Stimulated activated CD8-positive, alpha-beta memory T cell treated with anti-CD3 and anti-CD28 coated beads, Interleukin-15, amount 100 ng/mL, for 24 hours (primary cell): Measurements from ENCODE around the gene DLG2.
"Not testable (repeated sequence)": the region's sequence is repeated elsewhere in the genome, so short reads cannot be mapped to it uniquely, and the experiment has no call there.

Experiments used
- DNase-seq: peaks from one replicate; pipeline ENCODE4 v3.0.0-alpha.2; 2020; ENCODE audit warnings: low read depth

Gene DLG2

DNA sequence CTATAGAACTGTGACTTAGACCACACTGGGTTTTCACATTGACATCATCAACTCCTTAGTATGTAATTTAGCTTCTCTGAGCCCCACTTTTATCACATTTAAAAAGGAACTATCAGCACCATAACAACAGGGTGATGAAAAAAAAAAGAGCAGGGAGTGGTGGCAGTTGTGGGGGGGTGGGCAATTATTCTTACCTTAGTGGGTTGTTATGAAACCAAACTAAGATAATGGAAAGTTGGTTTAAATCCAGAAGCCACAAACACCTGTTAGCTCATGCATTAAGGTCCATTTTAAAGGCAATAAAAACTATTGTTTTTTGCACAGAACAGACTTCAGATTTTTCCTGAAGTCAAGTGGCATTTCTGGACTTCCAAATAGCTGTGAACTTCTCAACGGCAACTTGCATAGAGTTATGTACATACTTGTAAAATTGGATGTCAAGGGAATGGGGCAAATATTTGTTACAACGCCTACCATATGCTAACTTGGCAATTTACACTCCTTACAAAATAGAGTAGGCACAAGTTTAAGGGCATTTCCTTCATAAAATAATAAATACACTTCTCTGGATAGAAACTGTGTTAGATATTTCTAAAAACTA, 793.6 kb downstream of the DLG2 start:
- no peak for DNase-seq

DNA sequence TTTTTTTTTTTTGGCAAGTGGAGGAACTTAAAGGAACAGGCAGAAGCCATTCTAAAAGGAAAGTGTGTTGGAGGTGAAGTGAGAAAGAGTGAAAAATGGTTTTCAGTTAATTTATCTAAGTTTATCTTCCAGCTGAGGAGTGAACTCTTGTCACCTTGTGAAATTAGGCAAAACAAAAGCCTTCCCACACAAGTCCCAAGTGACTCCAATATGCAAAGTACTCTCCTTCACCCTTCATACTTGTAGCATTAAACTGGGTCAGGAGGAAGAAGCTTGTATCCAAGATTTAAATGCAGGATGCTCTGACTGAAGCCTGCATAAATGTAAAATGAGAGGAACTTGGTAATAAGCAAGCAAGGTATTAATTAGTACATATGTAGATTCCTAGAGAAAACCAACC, 796.8 kb downstream of the DLG2 start:
- no peak for DNase-seq

DNA sequence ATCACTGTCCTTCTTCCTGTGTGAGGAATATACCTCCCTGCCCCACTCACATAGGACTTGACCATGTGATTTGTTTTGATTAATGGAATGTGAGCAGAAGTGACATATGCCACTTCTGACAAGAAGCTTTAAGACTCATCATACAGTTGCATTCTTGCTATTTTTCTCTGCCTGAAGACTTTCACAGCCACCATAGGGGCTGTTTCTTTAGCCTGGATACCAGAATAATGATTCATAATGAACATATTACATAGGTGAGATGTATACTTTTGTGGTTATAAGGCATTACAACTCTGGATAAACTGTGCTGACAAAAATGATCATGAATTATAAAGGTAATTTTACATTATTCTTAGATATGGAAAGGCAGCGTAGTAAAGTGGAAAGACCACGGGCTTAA, 798.0 kb downstream of the DLG2 start:
- DNase-seq: no peak

DNA sequence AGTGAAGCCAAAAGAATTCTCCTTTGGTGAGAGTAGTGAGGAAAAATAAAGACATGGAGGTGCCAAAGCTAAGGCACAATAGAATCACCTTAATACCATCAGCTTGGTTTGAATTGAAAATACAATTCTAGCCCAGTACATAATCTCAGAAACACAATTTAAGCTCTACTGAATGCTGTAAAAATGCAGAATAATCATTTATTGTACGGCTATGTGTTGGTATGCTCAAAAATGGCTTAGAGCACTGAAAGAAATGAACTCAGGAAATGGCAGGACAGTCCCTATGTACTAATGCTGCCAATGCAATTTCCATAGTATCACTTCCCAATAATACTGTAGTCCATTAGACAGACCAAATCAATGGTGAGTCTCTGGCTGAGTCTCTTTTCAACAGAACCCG, 798.5 kb downstream of the DLG2 start:
- DNase-seq: no peak

GRCh38 chr11:84825106-84825660, 802.0 kb downstream of the DLG2 start:
- DNase-seq: no peak

- DNase-seq: no peak
Measured at GRCh38 chr11:84824624-84825023, 802.5 kb downstream of the DLG2 start.

DNA sequence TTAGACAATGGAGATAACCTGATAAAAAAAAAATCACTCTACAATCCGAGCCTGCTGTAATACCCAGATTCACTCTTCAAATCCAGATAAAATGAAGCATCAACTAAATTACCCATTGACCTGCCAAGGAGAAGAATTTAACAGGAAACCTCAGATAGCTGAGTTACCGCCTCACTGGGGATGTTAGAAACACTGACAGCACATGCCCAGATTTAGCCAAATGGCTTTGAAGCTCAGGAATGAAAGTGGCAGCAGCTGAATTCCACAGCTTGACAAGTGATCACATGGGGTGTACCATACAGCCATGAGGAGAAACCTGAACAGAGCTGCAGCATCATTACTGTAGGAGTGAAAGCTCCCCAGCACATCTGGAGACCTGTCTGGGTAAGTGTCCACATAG, 807.6 kb downstream of the DLG2 start:
- DNase-seq: no peak

DNA sequence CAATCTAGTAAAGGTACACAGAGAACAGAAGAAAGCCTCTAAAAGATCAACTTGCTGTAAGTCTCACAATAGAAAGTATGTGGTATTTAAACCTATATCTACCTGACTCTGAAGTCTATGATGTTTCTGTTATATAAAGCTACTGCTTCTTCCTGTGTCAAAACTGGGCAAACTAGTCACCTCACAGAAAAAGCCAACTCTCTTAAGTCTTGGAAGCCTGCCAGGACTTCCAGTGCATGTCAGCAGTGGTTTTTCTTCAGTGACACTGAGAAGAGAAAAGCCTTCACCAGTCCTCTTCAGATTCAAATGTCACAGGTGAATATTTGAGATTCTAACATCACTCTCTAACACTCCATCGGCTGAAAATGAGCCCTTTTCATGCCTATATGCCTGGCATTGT, 808.0 kb downstream of the DLG2 start:
- DNase-seq: no peak

GRCh38 chr11:84817998-84818397, 809.1 kb downstream of the DLG2 start:
- no peak for DNase-seq

DNA sequence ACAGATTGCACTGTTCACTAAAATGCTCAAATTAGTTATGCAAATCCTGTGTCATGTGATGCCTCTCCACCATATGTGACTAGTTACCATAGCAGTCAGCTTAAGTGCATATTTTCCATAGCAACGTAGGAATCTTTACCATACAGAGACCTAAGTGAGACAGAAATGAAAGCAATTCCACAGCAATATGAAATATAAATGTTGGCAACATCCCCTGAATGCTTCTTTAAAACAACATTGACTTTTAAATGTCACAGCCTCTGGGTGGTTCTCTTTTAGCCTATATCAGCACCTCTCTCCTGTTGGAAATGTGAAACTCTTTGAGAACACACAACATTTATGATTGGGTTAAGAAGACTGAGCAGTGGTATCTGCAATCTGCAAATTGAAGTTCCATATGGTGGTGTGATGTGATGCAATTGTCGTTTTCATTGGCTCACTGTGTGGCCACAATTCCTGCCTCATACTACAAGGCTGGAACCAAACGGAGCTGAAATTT, 814.6 kb downstream of the DLG2 start:
- DNase-seq: no peak

GRCh38 chr11:84806354-84806753, 820.8 kb downstream of the DLG2 start:
- no peak for DNase-seq

- no peak for DNase-seq
Measured at GRCh38 chr11:84804041-84804440, 823.1 kb downstream of the DLG2 start.

DNA sequence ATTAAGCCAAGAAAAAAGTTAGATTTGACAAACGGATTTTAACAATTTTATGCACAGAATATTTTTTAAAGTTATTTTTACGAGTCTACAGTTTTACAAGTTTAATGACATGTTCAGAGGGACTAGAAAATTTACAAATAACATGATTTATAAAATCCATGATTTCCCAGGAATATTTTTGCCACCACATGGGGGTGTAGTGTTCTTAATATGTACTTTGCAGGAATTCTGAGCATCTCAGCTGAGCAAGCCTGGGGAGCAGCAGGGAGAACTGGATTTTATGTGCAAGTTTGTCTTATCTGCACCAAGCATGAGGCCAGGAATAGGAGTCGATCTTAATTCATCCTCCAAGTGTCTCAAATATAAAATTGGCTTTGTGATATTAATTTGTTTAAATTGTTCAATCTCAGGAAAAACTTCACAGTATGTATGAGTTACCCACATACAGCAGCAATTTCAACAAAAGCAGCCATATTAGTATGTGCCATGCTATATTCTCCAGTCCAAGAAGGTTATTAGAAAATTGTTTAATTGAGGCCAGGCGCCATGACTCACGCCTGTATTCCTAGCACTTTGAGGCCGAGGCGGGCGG, 826.3 kb downstream of the DLG2 start:
- DNase-seq: no peak

DNA sequence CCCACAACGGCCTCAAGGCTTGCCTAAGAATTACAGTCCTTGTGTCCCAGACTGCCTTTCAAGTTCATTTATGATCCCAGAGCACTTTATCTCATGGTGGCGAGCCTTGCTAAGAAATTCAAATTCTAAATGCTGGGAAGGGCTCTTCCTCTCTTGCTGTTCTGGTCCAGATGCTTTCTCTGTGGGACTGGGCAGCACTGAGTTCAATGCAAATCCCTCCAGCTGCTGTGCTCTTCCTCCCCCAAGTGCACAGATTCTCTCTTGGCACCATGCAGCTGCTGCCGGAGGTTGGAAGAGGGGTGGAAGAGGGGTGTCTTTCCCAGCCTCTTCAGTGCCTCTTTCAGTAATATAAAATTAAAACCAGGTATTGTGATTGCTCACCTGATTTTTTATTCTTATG, 828.0 kb downstream of the DLG2 start:
- no peak for DNase-seq

- no peak for DNase-seq
Measured at GRCh38 chr11:84795698-84796097, 831.4 kb downstream of the DLG2 start.

GRCh38 chr11:84794663-84795443, 832.3 kb downstream of the DLG2 start:
- no peak for DNase-seq

DNA sequence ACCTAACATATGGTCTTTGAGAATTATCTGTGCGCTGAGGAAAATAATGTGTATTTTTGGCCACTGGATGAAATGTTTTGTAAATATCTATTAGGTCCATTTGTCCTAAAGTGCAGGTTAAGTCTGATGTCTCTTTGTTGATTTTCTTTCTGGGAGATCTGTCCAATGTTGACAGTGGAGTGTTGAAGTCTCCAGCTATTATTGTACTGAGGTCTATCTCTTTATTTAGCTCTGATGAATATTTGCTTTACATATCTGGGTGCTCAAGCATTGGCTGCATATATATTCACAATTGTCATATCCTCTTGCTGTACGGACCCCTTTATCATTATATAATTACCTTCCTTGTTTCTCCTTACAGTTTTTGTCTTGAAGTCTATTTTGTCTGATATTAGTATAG, 833.8 kb downstream of the DLG2 start:
- DNase-seq: no peak

DNA sequence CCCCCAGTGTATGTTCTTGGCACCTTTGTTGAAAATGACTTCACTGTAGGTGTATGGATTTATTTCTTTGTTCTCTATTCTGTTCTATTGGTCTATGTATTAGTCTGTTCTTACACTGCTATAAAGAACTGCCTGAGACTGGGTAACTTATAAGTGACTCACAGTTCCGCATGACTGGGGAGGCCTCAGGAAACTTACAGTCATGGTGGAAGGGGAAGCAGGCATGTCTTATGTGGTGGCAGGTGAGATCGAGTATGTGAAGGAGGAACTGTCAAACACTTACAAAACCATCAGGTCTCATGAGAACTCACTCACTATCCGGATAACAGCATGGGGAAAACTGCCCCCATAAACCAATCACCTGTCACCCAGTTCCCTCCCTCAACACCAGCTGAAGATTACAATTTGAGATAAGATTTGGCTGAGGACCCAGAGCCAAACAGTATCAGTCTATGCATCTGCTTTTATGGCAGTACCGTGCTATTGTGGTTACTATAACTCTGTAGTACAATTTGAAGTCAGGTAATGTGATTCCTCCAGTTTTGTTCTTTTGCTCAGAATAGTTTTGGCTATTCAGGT, 836.2 kb downstream of the DLG2 start:
- DNase-seq: no peak

- no peak for DNase-seq
Measured at GRCh38 chr11:84788220-84788619, 838.9 kb downstream of the DLG2 start.

- not testable (repeated sequence) for DNase-seq
Measured at GRCh38 chr11:84784158-84784557, 843.0 kb downstream of the DLG2 start.

GRCh38 chr11:84780689-84781293, 846.4 kb downstream of the DLG2 start:
- no peak for DNase-seq

GRCh38 chr11:84775503-84775902, 851.6 kb downstream of the DLG2 start:
- no peak for DNase-seq
